T-helper 1 cell treated with Interleukin-12 subunit alpha and Interleukin-12 subunit beta and Interleukin-4 antibody, amounts not matched to agents 30 ng/mL and 1 ng/mL, for 36 hours (primary cell): ENCODE data around the gene GLI1. TPM values are rescaled to one million over a fixed set of nuclear protein-coding genes. Genes with fewer than 3 reads are reported as not detected.
"Not testable (repeated sequence)": the region's sequence is repeated elsewhere in the genome, so short reads cannot be mapped to it uniquely, and the experiment has no call there.

Source experiments
- intact Hi-C: fragments of 100-400 bp; cut with micrococcal nuclease; formaldehyde crosslinking; loops from one replicate; pipeline ENCODE4 v1.15.1; 2024
- total RNA-seq: library from RNA; stranded (reverse); gene quantifications from 2 replicates; pipeline ENCODE4 v1.2.3, GENCODE V29; 2022

The GLI1 gene
- total RNA-seq, 1 donor from 2014 or later = 0.51 TPM

- intact Hi-C loops = no loop called here
These were observed 19.8 kb upstream of the GLI1 start for GRCh38 chr12:57439762-57440266.

GRCh38 chr12:57441393-57441792 is 18.2 kb upstream of the GLI1 start:
- intact Hi-C loops = not testable (repeated sequence)

DNA sequence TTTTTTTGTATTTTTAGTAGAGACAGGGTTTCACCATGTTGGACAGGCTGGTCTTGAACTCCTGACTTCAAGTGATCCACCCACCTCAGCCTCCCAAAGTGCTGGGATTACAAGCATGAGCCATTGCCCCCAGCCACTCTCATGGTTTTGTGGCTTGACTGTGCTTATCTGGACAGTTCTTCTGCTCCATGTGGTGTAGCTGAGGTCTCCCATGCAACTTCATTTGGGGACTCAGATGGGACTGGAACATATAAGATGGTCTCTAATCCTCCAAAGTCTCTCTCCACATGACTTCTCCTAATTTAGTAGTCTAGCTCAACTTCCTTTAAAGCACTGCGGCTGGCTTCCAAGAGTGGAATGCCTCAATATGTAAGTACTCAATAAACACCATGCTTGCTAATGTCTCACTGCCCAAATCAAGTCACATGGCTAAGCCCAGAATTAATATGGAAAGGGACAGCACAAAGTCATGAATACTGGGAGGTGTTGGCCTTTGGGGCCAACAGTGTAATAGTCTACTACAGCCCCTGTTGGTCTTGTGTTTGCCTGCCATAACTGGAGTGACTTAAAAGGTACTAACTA is 17.6 kb upstream of the GLI1 start:
- intact Hi-C loops = no loop called here

- intact Hi-C loops = not testable (repeated sequence)
These were observed 15.2 kb upstream of the GLI1 start for GRCh38 chr12:57444337-57444736.

- intact Hi-C loops = no loop called here
These were observed 14.8 kb upstream of the GLI1 start for GRCh38 chr12:57444744-57445143.

DNA sequence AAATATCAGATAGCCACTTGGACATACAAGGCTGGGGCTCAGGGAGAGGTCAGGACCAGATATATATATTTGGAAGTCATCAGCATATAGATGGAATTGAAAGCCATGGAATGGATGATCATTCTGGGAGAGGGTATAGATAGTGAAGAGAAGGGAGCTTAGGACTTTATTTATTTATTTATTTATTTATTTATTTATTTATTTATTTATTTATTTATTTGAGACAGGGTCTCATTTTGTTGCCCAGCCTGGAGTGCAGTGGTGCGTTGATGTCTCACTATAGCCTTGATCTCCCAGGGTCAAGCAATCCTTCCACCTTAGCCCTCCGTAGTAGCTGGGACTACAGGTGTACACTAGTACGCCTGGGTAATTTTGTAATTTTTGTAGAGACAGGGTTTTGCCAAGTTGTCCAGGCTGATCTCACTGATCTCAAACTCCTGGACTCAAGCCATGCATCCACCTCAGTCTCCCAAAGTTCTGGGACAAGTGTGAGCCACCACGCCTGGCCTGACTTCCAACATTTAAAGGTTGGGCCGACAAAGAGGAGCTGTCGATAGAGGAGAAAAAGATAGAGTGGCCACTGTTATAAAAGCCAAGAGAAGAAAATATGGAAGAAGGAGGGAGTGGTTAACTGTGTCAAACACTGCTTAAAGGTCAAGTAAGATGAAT is 13.2 kb upstream of the GLI1 start:
- intact Hi-C loops = no loop called here

DNA sequence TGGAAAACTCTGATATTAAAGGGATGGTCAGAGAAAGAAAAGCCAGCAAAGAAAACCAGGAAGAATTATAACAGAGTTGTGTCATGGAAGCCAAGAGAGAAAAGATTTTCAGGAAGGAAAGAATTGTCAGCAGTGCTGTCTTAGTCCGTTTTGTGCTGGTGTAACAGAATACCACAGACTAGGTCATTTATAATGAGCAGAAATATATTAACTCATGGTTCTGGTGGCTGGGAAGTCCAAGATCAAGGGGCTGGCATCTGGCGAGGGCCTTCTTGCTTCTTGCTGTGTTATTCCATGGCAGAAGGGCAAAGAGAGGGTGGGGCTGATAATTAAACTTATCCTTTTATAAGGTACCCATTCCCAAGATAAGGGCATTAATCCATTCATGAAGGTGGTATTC is 10.9 kb upstream of the GLI1 start:
- intact Hi-C loops = no loop called here

GRCh38 chr12:57449375-57449774 is 10.2 kb upstream of the GLI1 start:
- intact Hi-C loops = no loop called here

DNA sequence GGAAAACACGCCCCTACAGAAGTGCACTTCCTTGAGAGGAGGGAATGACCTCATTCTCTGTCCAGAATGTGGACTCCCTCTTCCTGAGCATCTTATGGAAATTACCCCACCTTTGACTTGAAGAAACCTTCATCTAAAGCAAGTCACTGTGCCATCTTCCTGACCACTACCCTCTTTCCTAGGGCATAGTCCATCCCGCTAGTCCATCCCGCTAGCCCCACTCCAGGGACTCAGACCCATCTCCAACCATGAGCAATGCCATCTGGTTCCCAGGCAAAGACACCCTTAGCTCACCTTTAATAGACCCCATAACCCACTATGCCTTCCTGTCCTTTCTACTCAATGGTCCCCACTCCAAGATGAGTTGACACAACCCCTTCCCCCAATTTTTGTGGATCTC is 9.5 kb upstream of the GLI1 start:
- intact Hi-C loops = no loop called here

DNA sequence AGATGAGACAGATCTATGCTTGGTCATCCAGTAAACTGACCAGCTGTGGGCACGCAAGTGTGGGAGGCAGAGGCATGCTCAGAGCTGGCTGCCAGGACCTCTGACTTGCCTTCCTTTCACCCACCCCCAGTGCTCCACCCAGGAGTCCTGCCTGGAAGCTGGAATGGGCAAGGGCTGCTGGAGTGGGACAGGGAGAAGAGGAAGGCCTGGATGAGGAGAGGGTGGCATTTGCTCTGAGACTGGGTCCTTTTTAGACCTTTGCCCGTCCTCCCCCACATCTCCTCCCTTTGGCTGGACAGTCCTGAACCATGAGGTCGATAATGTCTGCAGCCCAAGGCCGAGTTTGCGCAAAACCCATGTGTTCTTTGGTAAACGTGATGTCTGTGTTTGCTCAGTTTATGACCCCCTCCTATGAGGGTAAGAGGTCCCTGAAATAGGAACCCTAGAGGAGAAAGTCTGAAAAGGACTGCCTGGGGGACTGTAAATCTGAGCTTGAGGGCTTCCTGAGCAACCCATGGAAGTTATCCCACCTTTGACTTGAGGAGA is 8.3 kb upstream of the GLI1 start:
- intact Hi-C loops = no loop called here

DNA sequence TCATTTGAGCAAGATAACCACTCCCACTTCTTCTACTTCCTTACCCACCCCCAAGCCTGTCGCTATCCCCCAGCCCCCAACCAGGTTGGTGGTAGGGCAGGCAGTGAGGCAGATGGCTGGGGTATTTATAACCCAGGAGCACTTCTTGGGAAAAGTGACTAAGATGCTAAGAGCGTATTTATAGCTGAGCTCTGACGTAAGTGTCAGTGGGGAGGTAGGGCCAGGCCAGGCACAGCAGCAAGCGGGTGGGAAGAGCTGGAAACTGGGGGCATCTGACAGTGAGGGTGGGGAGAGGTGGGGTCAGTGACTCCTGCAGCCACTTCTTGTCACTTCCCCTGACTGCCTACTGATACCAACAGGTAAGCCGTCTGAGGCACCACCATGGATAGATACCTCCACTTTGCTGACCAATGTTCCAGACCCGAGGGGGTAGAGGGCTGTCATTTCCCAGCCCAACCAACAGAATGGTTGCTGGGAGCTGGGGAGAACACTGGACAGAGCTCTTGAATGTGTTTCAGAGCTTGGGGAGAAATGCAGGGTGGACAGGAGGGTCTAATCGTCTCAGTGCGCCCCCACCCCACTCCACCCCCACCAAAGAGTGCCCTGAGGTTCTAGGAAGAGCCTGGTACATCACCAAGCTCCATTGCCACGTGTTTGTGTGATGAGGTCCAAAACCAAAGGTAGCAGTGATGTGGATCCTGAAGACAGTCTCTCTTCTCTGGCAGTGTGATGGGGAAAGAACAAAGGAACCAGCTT is 7.2 kb upstream of the GLI1 start:
- intact Hi-C loops = no loop called here

DNA sequence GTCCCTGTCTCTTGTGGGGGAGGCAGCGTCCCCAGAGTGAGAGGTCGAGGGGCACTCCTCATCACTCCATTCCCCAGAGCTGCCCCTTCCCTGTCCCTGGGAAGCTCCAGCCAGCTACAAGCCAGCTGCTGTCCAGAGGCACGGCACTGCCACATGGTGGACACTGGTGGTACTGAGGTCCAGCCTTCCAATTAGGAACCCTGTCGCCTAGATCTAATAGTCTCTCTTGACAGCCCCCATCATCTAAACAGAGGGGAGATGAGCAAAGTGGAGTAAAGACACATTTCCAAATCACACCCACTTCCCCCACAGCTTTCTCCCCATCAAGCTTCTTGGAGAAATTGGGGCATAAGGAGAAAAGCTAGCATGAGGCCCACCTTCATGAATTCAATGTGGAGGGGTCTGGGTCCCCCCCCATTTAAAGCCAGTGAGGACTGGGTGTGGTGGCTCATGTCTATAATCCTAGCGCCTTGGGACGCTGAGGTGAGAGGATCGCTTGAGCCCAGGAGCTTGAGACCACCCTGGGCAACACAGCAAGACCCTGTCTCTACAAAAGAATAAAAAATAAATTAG is 6.6 kb upstream of the GLI1 start:
- intact Hi-C loops = loop anchor here (1.0 kb wide), 4 partner anchors 22 to 190 kb away; partner anchors contain the start of gene R3HDM2

DNA sequence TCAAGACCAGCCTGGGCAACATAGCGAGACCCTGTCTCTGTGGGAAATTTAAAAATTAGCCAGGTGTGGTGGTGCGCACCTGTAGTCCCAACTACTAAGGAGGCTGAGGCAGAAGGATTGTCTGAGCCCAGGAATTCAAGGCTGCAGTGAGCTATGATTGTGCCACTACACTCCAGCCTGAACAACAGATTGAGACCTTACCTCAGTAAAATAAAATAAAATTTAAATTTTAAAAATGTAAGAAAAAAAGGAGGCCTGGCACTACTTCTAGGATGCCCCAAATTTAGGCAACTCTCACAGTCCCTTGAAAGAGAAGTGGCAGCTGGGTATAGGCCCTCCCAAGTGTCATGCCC is 5.4 kb upstream of the GLI1 start:
- intact Hi-C loops = no loop called here

DNA sequence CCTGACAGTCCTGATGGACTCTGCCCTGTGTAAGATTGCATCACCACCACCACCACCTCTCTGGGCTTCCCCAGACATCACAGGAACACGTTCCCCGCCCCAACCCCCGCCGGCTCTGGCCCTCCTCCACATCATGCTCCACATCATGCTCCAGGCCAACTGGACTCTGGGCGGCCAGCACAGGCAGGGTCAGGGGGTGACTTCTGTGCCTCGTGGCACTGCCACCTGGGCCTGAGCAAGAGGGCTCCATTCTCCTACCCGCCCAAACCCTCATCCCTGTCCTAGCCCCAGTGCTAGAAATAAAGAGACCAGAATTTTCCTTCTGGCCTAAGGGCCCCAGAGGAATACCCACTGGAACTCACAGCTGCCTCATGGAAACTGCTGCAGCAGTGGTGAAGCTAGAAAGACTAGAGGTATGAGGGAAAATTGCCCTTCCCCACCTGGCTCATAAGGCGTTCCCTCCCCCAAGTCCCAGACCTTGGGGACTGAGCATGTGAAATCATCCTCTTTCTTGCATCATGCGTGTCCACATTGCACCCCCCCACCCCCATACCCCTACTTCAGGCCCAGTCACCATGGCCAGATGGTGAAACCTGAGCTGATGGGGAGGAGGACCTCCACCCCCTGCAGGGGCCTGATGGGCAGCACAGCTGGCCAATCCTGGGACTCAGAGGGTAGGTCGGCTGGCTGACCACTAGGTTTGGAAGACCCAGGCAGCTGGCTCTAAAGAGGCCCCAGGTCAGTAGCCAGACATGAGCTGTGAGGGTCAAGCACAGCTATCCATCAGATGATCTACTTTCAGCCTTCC is 4.8 kb upstream of the GLI1 start, which contains the start of gene INHBE:
INHBE (plus strand) TSS at position 742 of the 808 bp plus-strand sequence. CDS start 230 bp downstream, outside the sequence.
- intact Hi-C loops = loop anchor here (5.0 kb wide), 2 partner anchors 288 to 392 kb away; no protein-coding TSS in a partner anchor

- intact Hi-C loops = loop anchor here (5.0 kb wide), 2 partner anchors 287 to 393 kb away; no protein-coding TSS in a partner anchor
These were observed 4.0 kb upstream of the GLI1 start for GRCh38 chr12:57455374-57456144.

DNA sequence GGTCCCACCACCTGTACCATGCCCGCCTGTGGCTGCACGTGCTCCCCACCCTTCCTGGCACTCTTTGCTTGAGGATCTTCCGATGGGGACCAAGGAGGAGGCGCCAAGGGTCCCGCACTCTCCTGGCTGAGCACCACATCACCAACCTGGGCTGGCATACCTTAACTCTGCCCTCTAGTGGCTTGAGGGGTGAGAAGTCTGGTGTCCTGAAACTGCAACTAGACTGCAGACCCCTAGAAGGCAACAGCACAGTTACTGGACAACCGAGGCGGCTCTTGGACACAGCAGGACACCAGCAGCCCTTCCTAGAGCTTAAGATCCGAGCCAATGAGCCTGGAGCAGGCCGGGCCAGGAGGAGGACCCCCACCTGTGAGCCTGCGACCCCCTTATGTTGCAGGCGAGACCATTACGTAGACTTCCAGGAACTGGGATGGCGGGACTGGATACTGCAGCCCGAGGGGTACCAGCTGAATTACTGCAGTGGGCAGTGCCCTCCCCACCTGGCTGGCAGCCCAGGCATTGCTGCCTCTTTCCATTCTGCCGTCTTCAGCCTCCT is 3.4 kb upstream of the GLI1 start:
- intact Hi-C loops = loop anchor here (5.0 kb wide), 2 partner anchors 286 to 394 kb away; no protein-coding TSS in a partner anchor

DNA sequence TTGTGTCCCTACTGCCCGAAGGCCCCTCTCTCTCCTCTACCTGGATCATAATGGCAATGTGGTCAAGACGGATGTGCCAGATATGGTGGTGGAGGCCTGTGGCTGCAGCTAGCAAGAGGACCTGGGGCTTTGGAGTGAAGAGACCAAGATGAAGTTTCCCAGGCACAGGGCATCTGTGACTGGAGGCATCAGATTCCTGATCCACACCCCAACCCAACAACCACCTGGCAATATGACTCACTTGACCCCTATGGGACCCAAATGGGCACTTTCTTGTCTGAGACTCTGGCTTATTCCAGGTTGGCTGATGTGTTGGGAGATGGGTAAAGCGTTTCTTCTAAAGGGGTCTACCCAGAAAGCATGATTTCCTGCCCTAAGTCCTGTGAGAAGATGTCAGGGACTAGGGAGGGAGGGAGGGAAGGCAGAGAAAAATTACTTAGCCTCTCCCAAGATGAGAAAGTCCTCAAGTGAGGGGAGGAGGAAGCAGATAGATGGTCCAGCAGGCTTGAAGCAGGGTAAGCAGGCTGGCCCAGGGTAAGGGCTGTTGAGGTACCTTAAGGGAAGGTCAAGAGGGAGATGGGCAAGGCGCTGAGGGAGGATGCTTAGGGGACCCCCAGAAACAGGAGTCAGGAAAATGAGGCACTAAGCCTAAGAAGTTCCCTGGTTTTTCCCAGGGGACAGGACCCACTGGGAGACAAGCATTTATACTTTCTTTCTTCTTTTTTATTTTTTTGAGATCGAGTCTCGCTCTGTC is 2.7 kb upstream of the GLI1 start:
- intact Hi-C loops = loop anchor here (5.0 kb wide), 2 partner anchors 285 to 395 kb away; no protein-coding TSS in a partner anchor

DNA sequence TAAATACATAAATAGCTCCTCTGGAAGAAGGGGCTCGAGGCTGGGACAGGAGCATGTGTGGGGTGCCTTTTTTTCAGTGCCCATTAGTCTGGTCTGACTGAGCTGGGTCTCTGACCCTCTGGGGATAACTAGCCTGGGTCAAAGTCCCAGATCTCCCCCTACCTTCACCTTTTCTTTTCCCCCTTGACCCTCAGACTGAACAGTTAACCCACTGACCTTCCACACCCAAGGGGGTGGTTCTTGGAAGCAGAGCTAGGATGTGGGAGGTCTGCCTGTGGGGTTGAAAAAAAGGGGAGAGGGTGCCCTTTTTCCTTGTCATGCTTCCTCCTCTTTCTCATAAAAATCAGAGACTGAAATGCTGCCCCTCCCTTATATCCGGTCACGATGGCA is 925 bp upstream of the GLI1 start:
- intact Hi-C loops = loop anchor here (1.0 to 5.0 kb wide), 11 partner anchors 18 to 396 kb away; partner anchors contain the start of genes B4GALNT1, DCTN2, MBD6 and OS9
